K562 (cell line): ENCODE data around the gene HIVEP3. TPM values are rescaled to one million over a fixed set of nuclear protein-coding genes. Genes with fewer than 3 reads are reported as not detected.
A peak's percentile ranks its signal among the peaks of the same experiment; 100 is the strongest.

Experiments
- CREB1 ChIP-seq, 2 experiments: sonication (generic) in 1 of 2; formaldehyde crosslinking in 1 of 2; IDR thresholded peaks; 2 replicates each; pipeline versions ENCODE4 v1.6.1 to v1.8.0; 2012 to 2022; ENCODE audit warnings: inconsistent platforms in 1 of 2, mild to moderate bottlenecking in 1 of 2, missing genetic modification reagents in 1 of 2, moderate library complexity in 1 of 2
- EHMT2 ChIP-seq: fragments of 450-650 bp; IDR thresholded peaks from 2 replicates; pipeline ENCODE4 v1.6.1; 2018; ENCODE audit warnings: antibody characterized with exemption
- FOS ChIP-seq: IDR thresholded peaks from 3 replicates; pipeline ENCODE4 v1.6.1; 2011; ENCODE audit not compliant: insufficient read length; ENCODE audit errors: extremely low read depth
- HDAC6 ChIP-seq: IDR thresholded peaks from 2 replicates; pipeline ENCODE4 v1.6.1; 2012; ENCODE audit warnings: low read depth, mild to moderate bottlenecking, control low read depth, inconsistent platforms, low read length, moderate library complexity
- HEY1 ChIP-seq: fragments of 250-450 bp; sonication (Bioruptor Pico); IDR thresholded peaks from 2 replicates; pipeline ENCODE4 v1.5.0; 2020; ENCODE audit warnings: mild to moderate bottlenecking, moderate library complexity, borderline replicate concordance
- KDM1A ChIP-seq, 2 experiments: fragments of 450-650 bp; IDR thresholded peaks; 2 replicates each; pipeline ENCODE4 v1.6.1; 2016; ENCODE audit warnings: mild to moderate bottlenecking in 2 of 2
- KLF10 ChIP-seq: fragments of 250-450 bp; sonication (Bioruptor Pico); IDR thresholded peaks from 2 replicates; pipeline ENCODE4 v1.6.1; 2021; ENCODE audit warnings: matching md5 sums
- MEF2A ChIP-seq: IDR thresholded peaks from 2 replicates; pipeline ENCODE4 v1.6.1; 2011; ENCODE audit warnings: low read depth, mild to moderate bottlenecking, low read length, moderate library complexity; ENCODE audit not compliant: control insufficient read depth
- MEF2D ChIP-seq: conservative IDR thresholded peaks from 2 replicates; pipeline ENCODE4 v1.6.1; 2016; ENCODE audit warnings: low read depth, missing genetic modification characterization, missing compliant biosample characterization
- MIER1 ChIP-seq: fragments of 450-650 bp; IDR thresholded peaks from 2 replicates; pipeline ENCODE4 v1.6.1; 2016; ENCODE audit warnings: antibody characterized with exemption, mild to moderate bottlenecking, low read depth
- MITF ChIP-seq: IDR thresholded peaks from 2 replicates; pipeline ENCODE4 v1.6.1; 2014; ENCODE audit warnings: antibody characterized with exemption
- NFE2 ChIP-seq: IDR thresholded peaks from 2 replicates; pipeline ENCODE4 v1.6.1; 2014; ENCODE audit warnings: antibody characterized with exemption, low read depth
- PCBP1 ChIP-seq: fragments of 200-400 bp; formaldehyde crosslinking; IDR thresholded peaks from 2 replicates; pipeline ENCODE4 v1.6.1; 2018; ENCODE audit warnings: mild to moderate bottlenecking, low read depth, low read length; ENCODE audit not compliant: poor library complexity, severe bottlenecking
- PHF20 ChIP-seq: fragments of 450-650 bp; IDR thresholded peaks from 2 replicates; pipeline ENCODE4 v1.6.1; 2018; ENCODE audit not compliant: partially characterized antibody
- POLR2H ChIP-seq: IDR thresholded peaks from 2 replicates; pipeline ENCODE4 v1.6.1; 2016; ENCODE audit warnings: missing genetic modification characterization, low read depth, mild to moderate bottlenecking, control low read depth, missing compliant biosample characterization, moderate library complexity
- PURB ChIP-seq: sonication (generic); formaldehyde crosslinking; IDR thresholded peaks from 2 replicates; pipeline ENCODE4 v1.9.0; 2021; ENCODE audit warnings: low read depth, mild to moderate bottlenecking, missing genetic modification reagents
- SIRT6 ChIP-seq: IDR thresholded peaks from one replicate; pipeline ENCODE4 v1.6.1; 2012; ENCODE audit warnings: low read depth, mild to moderate bottlenecking, control low read depth, inconsistent platforms, low read length, moderate library complexity
- TCF3 ChIP-seq: sonication (generic); formaldehyde crosslinking; IDR thresholded peaks from 2 replicates; pipeline ENCODE4 v1.4.0; 2020; ENCODE audit warnings: mild to moderate bottlenecking, missing genetic modification reagents
- THAP7 ChIP-seq: fragments of 250-450 bp; sonication (Bioruptor Pico); IDR thresholded peaks from 2 replicates; pipeline ENCODE4 v1.5.0; 2021
- TRIM24 ChIP-seq, 2 experiments: fragments of 450-650 bp; IDR thresholded peaks; 2 replicates each; pipeline ENCODE4 v1.6.1; 2016
- YY1 ChIP-seq, 3 experiments: IDR thresholded peaks; 2 replicates each; pipeline ENCODE4 v1.6.1; 2011; ENCODE audit warnings: low read length in 2 of 3, mild to moderate bottlenecking in 2 of 3, moderate library complexity in 2 of 3, borderline replicate concordance in 1 of 3, control low read depth in 1 of 3, low read depth in 1 of 3; ENCODE audit not compliant: insufficient read depth in 3 of 3, insufficient replicate concordance in 2 of 3, control insufficient read depth in 1 of 3, insufficient read length in 1 of 3; ENCODE audit errors: extremely low read depth in 1 of 3
- ZBTB5 ChIP-seq: fragments of 450-650 bp; IDR thresholded peaks from 2 replicates; pipeline ENCODE4 v1.6.1; 2017; ENCODE audit warnings: antibody characterized with exemption
- ZNF133 ChIP-seq: fragments of 250-450 bp; sonication (Bioruptor Pico); IDR thresholded peaks from 2 replicates; pipeline ENCODE4 v1.4.0; 2020; ENCODE audit warnings: mild to moderate bottlenecking
- ZNF224 ChIP-seq: sonication (generic); formaldehyde crosslinking; IDR thresholded peaks from 2 replicates; pipeline ENCODE4 v1.8.0; 2022; ENCODE audit warnings: mild to moderate bottlenecking, missing genetic modification reagents
- ZNF449 ChIP-seq: fragments of 250-450 bp; sonication (Bioruptor Pico); IDR thresholded peaks from 2 replicates; pipeline ENCODE4 v1.8.0; 2022; ENCODE audit warnings: moderate library complexity, mild to moderate bottlenecking, inconsistent platforms
- polyA plus RNA-seq, 8 experiments: library from polyadenylated mRNA; depleted of rRNA in 4 of 8; stranded (reverse) in 5 of 8; unstranded in 3 of 8; fragments of >200 nt; fragmentation: Nextera tagmentation in 2 of 8; fragmentation: Illumina TruSeq in 1 of 8; extraction: Ambion mirVana in 2 of 8; extraction: Trizol in 1 of 8; gene quantifications; 2 replicates each; pipeline versions ENCODE4 v1.2.1 to v1.2.3, GENCODE V29; 2011 to 2014; ENCODE audit warnings: inconsistent platforms in 1 of 8, missing spikeins in 1 of 8
- total RNA-seq, 7 experiments: library from RNA; depleted of rRNA in 6 of 7; stranded (reverse); fragments of >200 nt in 6 of 7; fragmentation: Illumina TruSeq in 2 of 7; extraction: Trizol in 2 of 7; gene quantifications; 2 replicates each; pipeline versions ENCODE4 v1.2.1 to v1.2.3, GENCODE V29; 2011 to 2021; ENCODE audit warnings: low replicate concordance in 1 of 7

HIVEP3 gene
- total and polyA plus RNA-seq, 9 of the 15 experiments (the other 6 are each of a cell fraction or from before 2014, with no cell fraction given), result 0.09 to 0.58 (median 0.34) TPM; not detected in 1

- no peak for TF ChIP-seq MITF
- TF ChIP-seq HDAC6, result no peak
- no peak for TF ChIP-seq PCBP1
- TF ChIP-seq TRIM24 (IDR thresholded peaks at IDR 0.05), result 0 out of 4 replicates have a peak, but pooled peaks of 1 of the 2 experiments have one; percentile 28
- no peak for TF ChIP-seq FOS
- no peak for TF ChIP-seq ZNF449
- TF ChIP-seq ZNF224, result no peak
- no peak for TF ChIP-seq MEF2D (tag)
- TF ChIP-seq KDM1A (IDR thresholded peaks at IDR 0.05), result no peak
- TF ChIP-seq MEF2A, result no peak
- no peak for TF ChIP-seq PHF20
- no peak for TF ChIP-seq POLR2H (tag)
- peak; percentile 16; the same call in 1 of the 2 replicates for TF ChIP-seq TCF3 (CRISPR knock-in tag)
- no peak for TF ChIP-seq PURB (CRISPR knock-in tag)
- TF ChIP-seq ZNF133 (CRISPR knock-in tag), result no peak
- TF ChIP-seq MIER1, result no peak
- no peak for TF ChIP-seq KLF10 (CRISPR knock-in tag)
- peak; percentile 90 for TF ChIP-seq CREB1 (IDR thresholded peaks at IDR 0.05)
- peak; percentile 89 for TF ChIP-seq CREB1 (CRISPR knock-in tag; IDR thresholded peaks at IDR 0.05)
- TF ChIP-seq SIRT6, result no peak
- TF ChIP-seq THAP7 (CRISPR knock-in tag), result no peak
- TF ChIP-seq ZBTB5, result no peak
- TF ChIP-seq HEY1, result no peak
- no peak for TF ChIP-seq EHMT2
- peak; percentile 68 for TF ChIP-seq NFE2
- no peak for TF ChIP-seq YY1 (IDR thresholded peaks at IDR 0.05; ENCODE audit: borderline replicate concordance in 1 of 3, control insufficient read depth in 1 of 3, extremely low read depth in 1 of 3, insufficient read depth in 3 of 3, insufficient read length in 1 of 3, insufficient replicate concordance in 2 of 3, low read depth in 1 of 3, low read length in 2 of 3)
Measured at GRCh38 chr1:41898191-41898713, 20.5 kb downstream of the HIVEP3 start (continued).
